A549 (cell line): Measurements from ENCODE around the gene BNC2. TPM values are rescaled to one million over a fixed set of nuclear protein-coding genes. Genes with fewer than 3 reads are reported as not detected.

Source experiments
- ATAC-seq, 2 experiments: fragments of 200-7000 bp in 1 of 2; fragments of >200 bp in 1 of 2; cut with Nextera tagmentation in 1 of 2; cut with Tn5 transposase in 1 of 2; 3 replicates each; pipeline versions ENCODE4 v1.8.0 to v1.9.1; 2018 to 2020; ENCODE audit warnings: mild to moderate bottlenecking in 1 of 2, moderate library complexity in 1 of 2
- CTCF ChIA-PET: fragments of 300-600 bp; sonication (Branson Sonifier 250); formaldehyde crosslinking; extraction: SDS; loops from one replicate; lab custom pipeline; 2021; ENCODE audit warnings: antibody characterized with exemption, inconsistent platforms; lab: Yijun Ruan, JAX
- POLR2A ChIA-PET: fragments of 350-600 bp; formaldehyde crosslinking; extraction: SDS; loops from one replicate; lab custom pipeline; 2021; ENCODE audit warnings: antibody characterized with exemption, inconsistent platforms; lab: Yijun Ruan, JAX
- DNase-seq, 2 experiments: peaks; one replicate each; pipeline versions ENCODE4 v3.0.0 to v3.0.0-alpha.2; 2011 to 2016; ENCODE audit warnings: low read depth in 1 of 2, low spot score in 1 of 2
- FAIRE-seq: peaks from 2 replicates; lab custom pipeline; 2011; peaks lifted over from hg19 to GRCh38; lab: Jason Lieb, UNC
- H3K27ac ChIP-seq, 2 experiments: fragments of >200 bp; sonication (Bioruptor Twin); formaldehyde crosslinking; 3 replicates each; pipeline ENCODE4 v1.5.1; 2016 to 2017
- H3K4me1 ChIP-seq: fragments of >200 bp; sonication (Bioruptor Twin); formaldehyde crosslinking; 3 replicates; pipeline ENCODE4 v1.6.1; 2016
- H3K4me2 ChIP-seq: fragments of >200 bp; sonication (Bioruptor Twin); formaldehyde crosslinking; 3 replicates; pipeline ENCODE4 v1.6.1; 2016
- H3K4me3 ChIP-seq: fragments of >200 bp; sonication (Bioruptor Twin); formaldehyde crosslinking; 3 replicates; pipeline ENCODE4 v1.5.1; 2016
- H3K9me3 ChIP-seq: fragments of >200 bp; sonication (Bioruptor Twin); formaldehyde crosslinking; 3 replicates; pipeline ENCODE4 v1.6.1; 2016
- CBX2 ChIP-seq: fragments of 200-600 bp; sonication (generic); IDR thresholded peaks from 2 replicates; pipeline ENCODE4 v1.6.1; 2016; ENCODE audit warnings: low read depth, mild to moderate bottlenecking, borderline replicate concordance
- CEBPB ChIP-seq, 2 experiments: fragments of >200 bp in 1 of 2; sonication (Bioruptor Twin) in 1 of 2; formaldehyde crosslinking in 1 of 2; IDR thresholded peaks; 2 replicates each; pipeline ENCODE4 v1.6.1; 2012 to 2016
- E2F6 ChIP-seq: IDR thresholded peaks from 2 replicates; pipeline ENCODE4 v1.6.1; 2012; ENCODE audit warnings: low read depth, borderline replicate concordance
- ELK1 ChIP-seq: fragments of 150-350 bp; IDR thresholded peaks from 2 replicates; pipeline ENCODE4 v1.6.1; 2014; ENCODE audit warnings: low read depth, mild to moderate bottlenecking, low read length
- FOXS1 ChIP-seq: fragments of 250-450 bp; sonication (Bioruptor Pico); IDR thresholded peaks from 2 replicates; pipeline ENCODE4 v1.5.0; 2020; ENCODE audit warnings: mild to moderate bottlenecking, moderate library complexity
- GATA3 ChIP-seq: IDR thresholded peaks from 2 replicates; pipeline ENCODE4 v1.6.1; 2012; ENCODE audit warnings: borderline replicate concordance
- HDAC2 ChIP-seq: fragments of 200-600 bp; sonication (generic); IDR thresholded peaks from 2 replicates; pipeline ENCODE4 v1.6.1; 2016
- HOXB5 ChIP-seq: fragments of 250-450 bp; sonication (Bioruptor Pico); IDR thresholded peaks from 2 replicates; pipeline ENCODE4 v1.5.0; 2020; ENCODE audit warnings: mild to moderate bottlenecking, moderate library complexity
- JUN ChIP-seq, 2 experiments: fragments of >200 bp; sonication (Bioruptor Twin); formaldehyde crosslinking; IDR thresholded peaks; 2 replicates in 1 of 2; 3 replicates in 1 of 2; pipeline ENCODE4 v1.6.1; 2016 to 2017
- JUNB ChIP-seq: fragments of >200 bp; sonication (Bioruptor Twin); formaldehyde crosslinking; IDR thresholded peaks from 2 replicates; pipeline ENCODE4 v1.6.1; 2016
- MAZ ChIP-seq: fragments of 150-350 bp; IDR thresholded peaks from 2 replicates; pipeline ENCODE4 v1.6.1; 2014; ENCODE audit warnings: antibody characterized with exemption, low read depth, low read length, borderline replicate concordance
- MYC ChIP-seq: IDR thresholded peaks from 2 replicates; pipeline ENCODE4 v1.6.1; 2012; ENCODE audit warnings: mild to moderate bottlenecking, inconsistent platforms, low read length, improper control_type of control experiment, borderline replicate concordance
- NR3C1 ChIP-seq: fragments of >200 bp; sonication (Bioruptor Twin); formaldehyde crosslinking; IDR thresholded peaks from 3 replicates; pipeline ENCODE4 v1.6.1; 2017
- PHF8 ChIP-seq: fragments of 200-600 bp; sonication (generic); IDR thresholded peaks from 2 replicates; pipeline ENCODE4 v1.6.1; 2016; ENCODE audit warnings: low read depth, mild to moderate bottlenecking, antibody characterized with exemption, moderate library complexity, borderline replicate concordance
- RAD21 ChIP-seq, 2 experiments: fragments of >200 bp in 1 of 2; sonication (Bioruptor Twin) in 1 of 2; formaldehyde crosslinking in 1 of 2; IDR thresholded peaks in 1 of 2; conservative IDR thresholded peaks in 1 of 2; 2 replicates in 1 of 2; 3 replicates in 1 of 2; pipeline ENCODE4 v1.6.1; 2012 to 2018; ENCODE audit warnings: inconsistent platforms in 1 of 2
- RCOR1 ChIP-seq: fragments of 150-350 bp; IDR thresholded peaks from 2 replicates; pipeline ENCODE4 v1.6.1; 2014; ENCODE audit warnings: antibody characterized with exemption, low read length, low read depth
- REST ChIP-seq: fragments of 200-600 bp; sonication (generic); IDR thresholded peaks from 2 replicates; pipeline ENCODE4 v1.6.1; 2016; ENCODE audit warnings: antibody characterized with exemption, mild to moderate bottlenecking, moderate library complexity
- RFX5 ChIP-seq: fragments of 450-650 bp; IDR thresholded peaks from 2 replicates; pipeline ENCODE4 v1.7.1; 2014; ENCODE audit warnings: antibody characterized with exemption, mild to moderate bottlenecking, moderate library complexity
- TP53 ChIP-seq: fragments of 250-450 bp; sonication (Bioruptor Pico); IDR thresholded peaks from 2 replicates; pipeline ENCODE4 v1.5.0; 2021; ENCODE audit warnings: mild to moderate bottlenecking, moderate library complexity
- ZC3H11A ChIP-seq: fragments of 450-650 bp; IDR thresholded peaks from 2 replicates; pipeline ENCODE4 v1.6.1; 2014; ENCODE audit warnings: antibody characterized with exemption, mild to moderate bottlenecking
- ZFP36 ChIP-seq: fragments of 450-650 bp; IDR thresholded peaks from 2 replicates; pipeline ENCODE4 v1.6.1; 2014; ENCODE audit warnings: borderline replicate concordance; ENCODE audit not compliant: partially characterized antibody
- ZNF302 ChIP-seq: fragments of 250-450 bp; sonication (Bioruptor Pico); IDR thresholded peaks from 2 replicates; pipeline ENCODE4 v1.9.0; 2021; ENCODE audit warnings: inconsistent platforms, mild to moderate bottlenecking, moderate library complexity
- WGBS: methylation state at CpG from one replicate; pipeline ENCODE4 v1.1.6; 2017; ENCODE audit errors: missing lambda C conversion rate; 5-methylcytosine and 5-hydroxymethylcytosine counted together
- polyA plus RNA-seq, 4 experiments: library from polyadenylated mRNA; depleted of rRNA in 3 of 4; stranded (reverse); fragments of >200 nt; fragmentation: RNase III in 1 of 4; extraction: RNeasy Plus Mini Kit Qiagen cat#74134 plus additional on column Dnase treatment in 1 of 4; gene quantifications; 2 replicates in 3 of 4; 3 replicates in 1 of 4; pipeline ENCODE4 v1.2.3, GENCODE V29; 2011 to 2017
- TF ChIP-seq, protein P1 (sequence below): fragments of >200 bp; sonication (Bioruptor Twin); formaldehyde crosslinking; IDR thresholded peaks from 3 replicates; pipeline ENCODE4 v1.6.1; 2016
- TF ChIP-seq, protein P2 (sequence below): fragments of 250-450 bp; sonication (Bioruptor Pico); IDR thresholded peaks from 2 replicates; pipeline ENCODE4 v1.5.0; 2020; ENCODE audit warnings: low read depth, mild to moderate bottlenecking, moderate library complexity
- TF ChIP-seq, protein P3 (sequence below): fragments of 450-650 bp; IDR thresholded peaks from 2 replicates; pipeline ENCODE4 v1.6.1; 2014; ENCODE audit warnings: antibody characterized with exemption

BNC2 gene
- polyA plus RNA-seq, 2 of the 4 experiments (the other 2 are of a cell fraction), result 6.2 to 7.5 TPM

- ATAC-seq (no peak), FAIRE-seq (no peak), DNase-seq (no peak)
- no peak overlapping the region for H3K27ac ChIP-seq
- TF ChIP-seq ZC3H11A, result no peak
- no peak for TF ChIP-seq ZFP36
- no peak for TF ChIP-seq TP53 (CRISPR knock-in tag)
- no peak for TF ChIP-seq JUNB
- no peak for TF ChIP-seq REST
- no peak for TF ChIP-seq PHF8
- TF ChIP-seq NR3C1, result no peak
- no peak for TF ChIP-seq RCOR1
- TF ChIP-seq MYC, result no peak
- no peak for TF ChIP-seq FOXS1 (CRISPR knock-in tag)
- no peak for TF ChIP-seq RFX5
- TF ChIP-seq, protein P1, sequence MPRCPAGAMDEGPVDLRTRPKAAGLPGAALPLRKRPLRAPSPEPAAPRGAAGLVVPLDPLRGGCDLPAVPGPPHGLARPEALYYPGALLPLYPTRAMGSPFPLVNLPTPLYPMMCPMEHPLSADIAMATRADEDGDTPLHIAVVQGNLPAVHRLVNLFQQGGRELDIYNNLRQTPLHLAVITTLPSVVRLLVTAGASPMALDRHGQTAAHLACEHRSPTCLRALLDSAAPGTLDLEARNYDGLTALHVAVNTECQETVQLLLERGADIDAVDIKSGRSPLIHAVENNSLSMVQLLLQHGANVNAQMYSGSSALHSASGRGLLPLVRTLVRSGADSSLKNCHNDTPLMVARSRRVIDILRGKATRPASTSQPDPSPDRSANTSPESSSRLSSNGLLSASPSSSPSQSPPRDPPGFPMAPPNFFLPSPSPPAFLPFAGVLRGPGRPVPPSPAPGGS, result no peak
- no peak for TF ChIP-seq GATA3
- TF ChIP-seq CBX2, result no peak
- no peak for TF ChIP-seq HOXB5 (CRISPR knock-in tag)
- no peak for TF ChIP-seq CEBPB (IDR thresholded peaks at IDR 0.05)
- TF ChIP-seq JUN (IDR thresholded peaks at IDR 0.05), result no peak
- no peak for TF ChIP-seq ELK1
- TF ChIP-seq RAD21 (conservative IDR thresholded peaks at IDR 0.05 in 1 of 2, IDR thresholded peaks at IDR 0.05 in 1 of 2), result no peak
- TF ChIP-seq MAZ, result no peak
- 85% methylated on average over 4 of the region's 4 CpGs for WGBS
- no peaks in the 10 kb centered on the region for H3K4me1 ChIP-seq
- CTCF ChIA-PET, result no interaction called here
- no peaks in the 10 kb centered on the region for H3K9me3 ChIP-seq
- H3K4me3 ChIP-seq, result no peak overlapping the region
- POLR2A ChIA-PET, result no interaction called here
- H3K4me2 ChIP-seq, result no peak overlapping the region
Measured at GRCh38 chr9:16809912-16810610, 60.4 kb downstream of the BNC2 start.

DNA sequence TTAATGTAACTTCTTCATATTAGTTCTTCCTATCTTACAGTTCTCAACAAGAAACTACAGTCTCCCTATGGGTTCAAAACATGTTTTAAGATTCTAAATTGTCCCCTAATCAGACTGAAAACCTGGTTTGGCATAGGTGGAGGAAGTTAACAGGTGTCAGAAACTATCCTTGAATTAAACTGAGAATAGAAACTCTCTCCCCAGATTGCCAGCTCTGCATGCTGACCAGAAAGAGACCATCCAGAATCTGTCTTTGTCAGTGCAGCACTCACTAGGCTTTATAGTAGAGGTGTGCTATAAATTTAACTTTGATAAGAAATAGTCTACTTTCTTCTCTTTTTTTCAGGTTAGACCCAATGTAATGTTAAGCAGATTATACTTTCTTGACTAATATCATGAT lies 63.8 kb downstream of the BNC2 start:
- POLR2A ChIA-PET, result no interaction called here
- Histone ChIP-seq H3K4me2 (no peak overlapping the region), H3K4me1 (no peaks in the 10 kb centered on the region), H3K27ac (no peak overlapping the region), H3K9me3 (no peaks in the 10 kb centered on the region), H3K4me3 (no peak overlapping the region)
- ATAC-seq (no peak), FAIRE-seq (no peak), DNase-seq (no peak)
- CTCF ChIA-PET, result no interaction called here
- TF ChIP-seq REST, result no peak
- no peak for TF ChIP-seq E2F6
- TF ChIP-seq ZNF302 (CRISPR knock-in tag), result no peak
- TF ChIP-seq, protein P2, sequence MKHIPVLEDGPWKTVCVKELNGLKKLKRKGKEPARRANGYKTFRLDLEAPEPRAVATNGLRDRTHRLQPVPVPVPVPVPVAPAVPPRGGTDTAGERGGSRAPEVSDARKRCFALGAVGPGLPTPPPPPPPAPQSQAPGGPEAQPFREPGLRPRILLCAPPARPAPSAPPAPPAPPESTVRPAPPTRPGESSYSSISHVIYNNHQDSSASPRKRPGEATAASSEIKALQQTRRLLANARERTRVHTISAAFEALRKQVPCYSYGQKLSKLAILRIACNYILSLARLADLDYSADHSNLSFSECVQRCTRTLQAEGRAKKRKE (CRISPR knock-in tag), result no peak
- TF ChIP-seq, protein P3, sequence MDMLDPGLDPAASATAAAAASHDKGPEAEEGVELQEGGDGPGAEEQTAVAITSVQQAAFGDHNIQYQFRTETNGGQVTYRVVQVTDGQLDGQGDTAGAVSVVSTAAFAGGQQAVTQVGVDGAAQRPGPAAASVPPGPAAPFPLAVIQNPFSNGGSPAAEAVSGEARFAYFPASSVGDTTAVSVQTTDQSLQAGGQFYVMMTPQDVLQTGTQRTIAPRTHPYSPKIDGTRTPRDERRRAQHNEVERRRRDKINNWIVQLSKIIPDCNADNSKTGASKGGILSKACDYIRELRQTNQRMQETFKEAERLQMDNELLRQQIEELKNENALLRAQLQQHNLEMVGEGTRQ, result no peak
- no peak for TF ChIP-seq HDAC2
